SK-N-SH treated with all-trans-retinoic acid at 6 μM for 48 hours (cell line): ENCODE data around the gene STK4.
A peak's percentile ranks its signal among the peaks of the same experiment; 100 is the strongest.

Experiments
- ATAC-seq: fragments of 200-7000 bp; cut with Tn5 transposase; 3 replicates; pipeline ENCODE4 v1.9.1; 2020; ENCODE audit warnings: mild to moderate bottlenecking, moderate library complexity
- ARNTL ChIP-seq: fragments of 450-650 bp; formaldehyde crosslinking; IDR thresholded peaks from 2 replicates; pipeline ENCODE4 v1.5.0; 2020; ENCODE audit warnings: low read depth, mild to moderate bottlenecking, moderate library complexity, borderline replicate concordance
- CSDC2 ChIP-seq: fragments of 250-450 bp; sonication (Bioruptor Pico); IDR thresholded peaks from 2 replicates; pipeline ENCODE4 v1.5.0; 2020; ENCODE audit warnings: mild to moderate bottlenecking, moderate library complexity
- CSRNP3 ChIP-seq: fragments of 250-450 bp; sonication (Bioruptor Pico); IDR thresholded peaks from 2 replicates; pipeline ENCODE4 v1.5.1; 2021; ENCODE audit warnings: mild to moderate bottlenecking, moderate library complexity
- ESRRG ChIP-seq: fragments of 250-450 bp; sonication (Bioruptor Pico); IDR thresholded peaks from 2 replicates; pipeline ENCODE4 v1.6.1; 2021; ENCODE audit warnings: mild to moderate bottlenecking
- GLIS3 ChIP-seq: fragments of 250-450 bp; sonication (Bioruptor Pico); IDR thresholded peaks from 2 replicates; pipeline ENCODE4 v1.5.0; 2020; ENCODE audit warnings: mild to moderate bottlenecking, moderate library complexity
- ISL1 ChIP-seq: fragments of 250-450 bp; sonication (Bioruptor Pico); IDR thresholded peaks from 2 replicates; pipeline ENCODE4 v2.1.2; 2022; ENCODE audit warnings: mild to moderate bottlenecking, moderate library complexity
- OSR1 ChIP-seq: fragments of 250-450 bp; sonication (Bioruptor Pico); IDR thresholded peaks from 2 replicates; pipeline ENCODE4 v1.8.0; 2022; ENCODE audit warnings: moderate library complexity, mild to moderate bottlenecking, inconsistent platforms
- PATZ1 ChIP-seq: fragments of 250-450 bp; sonication (Bioruptor Pico); IDR thresholded peaks from 2 replicates; pipeline ENCODE4 v1.8.0; 2020; ENCODE audit warnings: mild to moderate bottlenecking, moderate library complexity, borderline replicate concordance
- POU6F1 ChIP-seq: fragments of 250-450 bp; sonication (Bioruptor Pico); IDR thresholded peaks from 2 replicates; pipeline ENCODE4 v1.8.0; 2021; ENCODE audit warnings: low read depth, mild to moderate bottlenecking, moderate library complexity, borderline replicate concordance
- PPARA ChIP-seq: fragments of 250-450 bp; sonication (Bioruptor Pico); IDR thresholded peaks from 2 replicates; pipeline ENCODE4 v1.5.0; 2020; ENCODE audit warnings: mild to moderate bottlenecking, borderline replicate concordance
- RARB ChIP-seq: fragments of 250-450 bp; sonication (Bioruptor Pico); IDR thresholded peaks from 2 replicates; pipeline ENCODE4 v1.8.0; 2021; ENCODE audit warnings: mild to moderate bottlenecking, moderate library complexity
- SNAI2 ChIP-seq: fragments of 250-450 bp; sonication (Bioruptor Pico); IDR thresholded peaks from 2 replicates; pipeline ENCODE4 v1.5.0; 2020; ENCODE audit warnings: mild to moderate bottlenecking, moderate library complexity
- TCF4 ChIP-seq: fragments of 250-450 bp; sonication (Bioruptor Pico); IDR thresholded peaks from 2 replicates; pipeline ENCODE4 v1.8.0; 2021; ENCODE audit warnings: mild to moderate bottlenecking, moderate library complexity, borderline replicate concordance
- TOX ChIP-seq: fragments of 250-450 bp; sonication (Bioruptor Pico); IDR thresholded peaks from 2 replicates; pipeline ENCODE4 v1.8.0; 2021; ENCODE audit warnings: mild to moderate bottlenecking, moderate library complexity, borderline replicate concordance
- ZC3H10 ChIP-seq: fragments of 250-450 bp; sonication (Bioruptor Pico); IDR thresholded peaks from 2 replicates; pipeline ENCODE4 v1.5.1; 2021; ENCODE audit warnings: mild to moderate bottlenecking, moderate library complexity
- ZFP3 ChIP-seq: fragments of 250-450 bp; sonication (Bioruptor Pico); IDR thresholded peaks from 2 replicates; pipeline ENCODE4 v1.5.0; 2020; ENCODE audit warnings: mild to moderate bottlenecking, moderate library complexity
- ZFP30 ChIP-seq: fragments of 450-650 bp; formaldehyde crosslinking; IDR thresholded peaks from 2 replicates; pipeline ENCODE4 v1.5.0; 2022; ENCODE audit warnings: mild to moderate bottlenecking, moderate library complexity
- ZNF565 ChIP-seq: fragments of 450-650 bp; formaldehyde crosslinking; conservative IDR thresholded peaks from 2 replicates; pipeline ENCODE4 v1.5.0; 2020; ENCODE audit warnings: low read depth, mild to moderate bottlenecking, moderate library complexity
- ZNF70 ChIP-seq: fragments of 450-650 bp; formaldehyde crosslinking; IDR thresholded peaks from 2 replicates; pipeline ENCODE4 v1.5.0; 2020; ENCODE audit warnings: mild to moderate bottlenecking, moderate library complexity
- ZNF8 ChIP-seq: fragments of 450-650 bp; formaldehyde crosslinking; IDR thresholded peaks from 2 replicates; pipeline ENCODE4 v1.5.0; 2020; ENCODE audit warnings: mild to moderate bottlenecking, moderate library complexity
- TF ChIP-seq, protein P1 (sequence below): fragments of 250-450 bp; sonication (Bioruptor Pico); IDR thresholded peaks from 2 replicates; pipeline ENCODE4 v1.5.1; 2020; ENCODE audit warnings: low read depth, mild to moderate bottlenecking, moderate library complexity
- TF ChIP-seq, protein P2 (sequence below): fragments of 250-450 bp; sonication (Bioruptor Pico); IDR thresholded peaks from 2 replicates; pipeline ENCODE4 v1.5.0; 2020; ENCODE audit warnings: mild to moderate bottlenecking, moderate library complexity

Gene STK4

GRCh38 chr20:44958276-44958675 is 8.0 kb upstream of the STK4 start:
- no peak for ATAC-seq
- TF ChIP-seq ISL1 (CRISPR knock-in tag) = no peak
- no peak for TF ChIP-seq ZFP30 (CRISPR knock-in tag)
- TF ChIP-seq, protein P1, sequence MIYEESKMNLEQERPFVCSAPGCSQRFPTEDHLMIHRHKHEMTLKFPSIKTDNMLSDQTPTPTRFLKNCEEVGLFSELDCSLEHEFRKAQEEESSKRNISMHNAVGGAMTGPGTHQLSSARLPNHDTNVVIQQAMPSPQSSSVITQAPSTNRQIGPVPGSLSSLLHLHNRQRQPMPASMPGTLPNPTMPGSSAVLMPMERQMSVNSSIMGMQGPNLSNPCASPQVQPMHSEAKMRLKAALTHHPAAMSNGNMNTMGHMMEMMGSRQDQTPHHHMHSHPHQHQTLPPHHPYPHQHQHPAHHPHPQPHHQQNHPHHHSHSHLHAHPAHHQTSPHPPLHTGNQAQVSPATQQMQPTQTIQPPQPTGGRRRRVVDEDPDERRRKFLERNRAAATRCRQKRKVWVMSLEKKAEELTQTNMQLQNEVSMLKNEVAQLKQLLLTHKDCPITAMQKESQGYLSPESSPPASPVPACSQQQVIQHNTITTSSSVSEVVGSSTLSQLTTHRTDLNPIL (CRISPR knock-in tag) = no peak
- no peak for TF ChIP-seq PATZ1 (CRISPR knock-in tag)
- TF ChIP-seq CSDC2 = no peak
- no peak for TF ChIP-seq RARB (CRISPR knock-in tag)
- TF ChIP-seq ESRRG (CRISPR knock-in tag) = no peak
- no peak for TF ChIP-seq ZNF565 (CRISPR knock-in tag)
- TF ChIP-seq TCF4 (CRISPR knock-in tag) = no peak
- no peak for TF ChIP-seq TOX (CRISPR knock-in tag)
- no peak for TF ChIP-seq ZNF70
- no peak for TF ChIP-seq ZNF8 (CRISPR knock-in tag)
- TF ChIP-seq CSRNP3 (CRISPR knock-in tag) = no peak
- TF ChIP-seq GLIS3 (CRISPR knock-in tag) = no peak
- TF ChIP-seq, protein P2, sequence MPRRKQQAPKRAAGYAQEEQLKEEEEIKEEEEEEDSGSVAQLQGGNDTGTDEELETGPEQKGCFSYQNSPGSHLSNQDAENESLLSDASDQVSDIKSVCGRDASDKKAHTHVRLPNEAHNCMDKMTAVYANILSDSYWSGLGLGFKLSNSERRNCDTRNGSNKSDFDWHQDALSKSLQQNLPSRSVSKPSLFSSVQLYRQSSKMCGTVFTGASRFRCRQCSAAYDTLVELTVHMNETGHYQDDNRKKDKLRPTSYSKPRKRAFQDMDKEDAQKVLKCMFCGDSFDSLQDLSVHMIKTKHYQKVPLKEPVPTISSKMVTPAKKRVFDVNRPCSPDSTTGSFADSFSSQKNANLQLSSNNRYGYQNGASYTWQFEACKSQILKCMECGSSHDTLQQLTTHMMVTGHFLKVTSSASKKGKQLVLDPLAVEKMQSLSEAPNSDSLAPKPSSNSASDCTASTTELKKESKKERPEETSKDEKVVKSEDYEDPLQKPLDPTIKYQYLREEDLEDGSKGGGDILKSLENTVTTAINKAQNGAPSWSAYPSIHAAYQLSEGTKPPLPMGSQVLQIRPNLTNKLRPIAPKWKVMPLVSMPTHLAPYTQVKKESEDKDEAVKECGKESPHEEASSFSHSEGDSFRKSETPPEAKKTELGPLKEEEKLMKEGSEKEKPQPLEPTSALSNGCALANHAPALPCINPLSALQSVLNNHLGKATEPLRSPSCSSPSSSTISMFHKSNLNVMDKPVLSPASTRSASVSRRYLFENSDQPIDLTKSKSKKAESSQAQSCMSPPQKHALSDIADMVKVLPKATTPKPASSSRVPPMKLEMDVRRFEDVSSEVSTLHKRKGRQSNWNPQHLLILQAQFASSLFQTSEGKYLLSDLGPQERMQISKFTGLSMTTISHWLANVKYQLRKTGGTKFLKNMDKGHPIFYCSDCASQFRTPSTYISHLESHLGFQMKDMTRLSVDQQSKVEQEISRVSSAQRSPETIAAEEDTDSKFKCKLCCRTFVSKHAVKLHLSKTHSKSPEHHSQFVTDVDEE = no peak
- TF ChIP-seq ZFP3 = no peak
- no peak for TF ChIP-seq SNAI2 (CRISPR knock-in tag)
- TF ChIP-seq OSR1 = no peak
- TF ChIP-seq, all 23 proteins: peak for 0

DNA sequence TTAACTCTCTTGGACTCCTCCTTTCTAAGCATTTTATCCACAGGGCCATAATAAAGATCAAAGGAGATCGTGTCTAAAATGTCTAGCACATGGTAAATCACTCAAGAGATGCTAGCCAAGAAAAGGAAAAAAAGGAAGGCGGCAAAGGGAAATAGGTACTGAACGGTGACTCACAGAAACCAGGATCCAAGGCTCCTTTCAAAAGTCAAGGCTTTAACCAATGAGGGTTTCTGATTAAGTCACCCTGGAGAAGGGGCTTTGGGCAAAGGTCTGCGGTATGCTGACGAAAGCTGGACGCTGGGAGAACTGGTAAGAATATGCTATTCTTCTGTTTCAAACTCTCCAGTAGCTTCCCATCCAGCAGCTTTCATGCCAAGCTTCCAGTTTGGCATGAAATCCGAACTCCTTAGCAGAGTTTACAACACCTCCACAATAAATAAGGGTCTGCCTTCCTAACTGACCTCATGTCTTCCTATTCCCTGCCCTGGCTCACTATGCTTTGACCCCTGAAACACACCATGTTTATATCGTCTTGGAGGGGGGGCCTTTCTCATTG is 7.2 kb upstream of the STK4 start:
- no peak for TF ChIP-seq ZNF8 (CRISPR knock-in tag)
- TF ChIP-seq TCF4 (CRISPR knock-in tag) = no peak
- peak; percentile 76 for TF ChIP-seq ZFP30 (CRISPR knock-in tag)
- no peak for TF ChIP-seq ZNF70
- no peak for TF ChIP-seq POU6F1 (CRISPR knock-in tag)
- ATAC-seq = no peak; the same call in 2 of the 3 replicates

GRCh38 chr20:44959638-44960102 is 6.6 kb upstream of the STK4 start:
- ATAC-seq = peak; percentile 59
- no peak for TF ChIP-seq ZC3H10
- TF ChIP-seq PPARA = no peak
- no peak for TF ChIP-seq CSDC2
- TF ChIP-seq TCF4 (CRISPR knock-in tag) = no peak
- TF ChIP-seq ARNTL (CRISPR knock-in tag) = no peak
- no peak for TF ChIP-seq ISL1 (CRISPR knock-in tag)
- TF ChIP-seq, protein P2 = no peak
- TF ChIP-seq ESRRG (CRISPR knock-in tag) = no peak
- TF ChIP-seq GLIS3 (CRISPR knock-in tag) = no peak
- no peak for TF ChIP-seq ZNF70
- no peak for TF ChIP-seq OSR1
- TF ChIP-seq SNAI2 (CRISPR knock-in tag) = no peak
- no peak for TF ChIP-seq CSRNP3 (CRISPR knock-in tag)
- no peak for TF ChIP-seq ZFP3
- TF ChIP-seq, all 23 proteins: peak for 0
